Common myeloid progenitor, CD34-positive (primary cell): ENCODE measurements around the gene ADGRD1.

ENCODE experiments used
- CTCF ChIA-PET: fragments of 350-600 bp; sonication (Branson Sonifier 250); formaldehyde crosslinking; loops from one replicate; lab custom pipeline; 2021; ENCODE audit warnings: antibody characterized with exemption; lab: Charles Lee
- POLR2A ChIA-PET: fragments of 350-600 bp; sonication (Branson Sonifier 250); formaldehyde crosslinking; loops from one replicate; lab custom pipeline; 2021; ENCODE audit warnings: antibody characterized with exemption; lab: Charles Lee
- DNase-seq, 3 donors: peaks; one replicate each; pipeline versions ENCODE4 v3.0.0 to v3.0.0-alpha.2; 2013
- H3K27ac ChIP-seq, 2 experiments: 1 replicate in 1 of 2; 2 replicates in 1 of 2; pipeline ENCODE4 v1.7.0; 2013; ENCODE audit warnings: inconsistent platforms in 2 of 2, low read length in 2 of 2, mild to moderate bottlenecking in 2 of 2, low read depth in 1 of 2, moderate library complexity in 1 of 2; ENCODE audit not compliant: severe bottlenecking in 2 of 2, insufficient read depth in 1 of 2, poor library complexity in 1 of 2
- H3K27me3 ChIP-seq, 5 experiments: replicated peaks in 2 of 5; 1 replicate in 3 of 5; 2 replicates in 2 of 5; pipeline versions ENCODE4 v1.6.1 to v1.7.0; 2013; ENCODE audit warnings: low read length in 4 of 5, mild to moderate bottlenecking in 2 of 5, moderate library complexity in 2 of 5, inconsistent platforms in 1 of 5; ENCODE audit not compliant: insufficient read depth in 5 of 5, control insufficient read depth in 4 of 5
- H3K36me3 ChIP-seq, 4 experiments: 1 replicate in 2 of 4; 2 replicates in 2 of 4; pipeline versions ENCODE4 v1.6.1 to v1.7.0; 2013; ENCODE audit warnings: low read length in 3 of 4, control low read depth in 1 of 4, mild to moderate bottlenecking in 1 of 4; ENCODE audit not compliant: control insufficient read depth in 4 of 4, insufficient read depth in 4 of 4
- H3K4me1 ChIP-seq, 4 experiments: 1 replicate in 3 of 4; 2 replicates in 1 of 4; pipeline versions ENCODE4 v1.6.1 to v1.7.1; 2013; ENCODE audit warnings: low read length in 3 of 4, mild to moderate bottlenecking in 3 of 4, control low read depth in 1 of 4, inconsistent platforms in 1 of 4, moderate library complexity in 1 of 4; ENCODE audit not compliant: control insufficient read depth in 4 of 4, insufficient read depth in 4 of 4; ENCODE audit errors: control extremely low read depth in 1 of 4
- H3K4me3 ChIP-seq, 7 experiments: 1 replicate in 4 of 7; 2 replicates in 3 of 7; pipeline versions ENCODE4 v1.5.1 to v1.7.0; 2013; ENCODE audit warnings: mild to moderate bottlenecking in 7 of 7, low read length in 6 of 7, moderate library complexity in 6 of 7, inconsistent platforms in 2 of 7, low read depth in 2 of 7, control low read depth in 1 of 7; ENCODE audit not compliant: insufficient read depth in 4 of 7, control insufficient read depth in 1 of 7; ENCODE audit errors: extremely low read depth in 1 of 7
- H3K9me3 ChIP-seq, 5 experiments: 1 replicate in 4 of 5; 2 replicates in 1 of 5; pipeline versions ENCODE4 v1.6.1 to v1.7.1; 2013; ENCODE audit warnings: low read length in 4 of 5, mild to moderate bottlenecking in 2 of 5, inconsistent platforms in 1 of 5, low read depth in 1 of 5, moderate library complexity in 1 of 5; ENCODE audit not compliant: control insufficient read depth in 4 of 5, insufficient read depth in 2 of 5; ENCODE audit errors: control extremely low read depth in 1 of 5
- WGBS: methylation state at CpG from one replicate; pipeline ENCODE4 v1.1.5; 2013; ENCODE audit not compliant: insufficient coverage; 5-methylcytosine and 5-hydroxymethylcytosine counted together

ADGRD1 gene

DNA sequence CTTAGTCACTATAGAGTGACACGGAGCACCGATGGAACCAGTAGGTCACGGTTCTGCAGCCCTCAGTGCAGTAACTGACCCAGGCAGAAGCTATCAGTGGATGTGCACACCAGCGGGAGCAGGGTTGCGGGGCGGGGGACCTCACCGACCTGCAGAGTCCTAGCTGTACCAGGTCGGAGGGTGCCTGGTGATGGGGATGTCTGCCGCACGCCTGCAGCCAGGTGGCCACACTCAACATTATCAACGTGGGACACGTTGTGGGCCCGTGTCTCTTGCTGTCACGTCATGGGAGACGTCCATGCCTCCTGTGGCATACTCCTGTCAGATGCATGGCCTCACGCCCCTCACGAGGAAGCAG lies 55.2 kb downstream of the ADGRD1 start:
- 91% methylated on average over 15 of the region's 17 CpGs for WGBS
- DNase-seq: no peak
- CTCF ChIA-PET: no interaction called here

DNA sequence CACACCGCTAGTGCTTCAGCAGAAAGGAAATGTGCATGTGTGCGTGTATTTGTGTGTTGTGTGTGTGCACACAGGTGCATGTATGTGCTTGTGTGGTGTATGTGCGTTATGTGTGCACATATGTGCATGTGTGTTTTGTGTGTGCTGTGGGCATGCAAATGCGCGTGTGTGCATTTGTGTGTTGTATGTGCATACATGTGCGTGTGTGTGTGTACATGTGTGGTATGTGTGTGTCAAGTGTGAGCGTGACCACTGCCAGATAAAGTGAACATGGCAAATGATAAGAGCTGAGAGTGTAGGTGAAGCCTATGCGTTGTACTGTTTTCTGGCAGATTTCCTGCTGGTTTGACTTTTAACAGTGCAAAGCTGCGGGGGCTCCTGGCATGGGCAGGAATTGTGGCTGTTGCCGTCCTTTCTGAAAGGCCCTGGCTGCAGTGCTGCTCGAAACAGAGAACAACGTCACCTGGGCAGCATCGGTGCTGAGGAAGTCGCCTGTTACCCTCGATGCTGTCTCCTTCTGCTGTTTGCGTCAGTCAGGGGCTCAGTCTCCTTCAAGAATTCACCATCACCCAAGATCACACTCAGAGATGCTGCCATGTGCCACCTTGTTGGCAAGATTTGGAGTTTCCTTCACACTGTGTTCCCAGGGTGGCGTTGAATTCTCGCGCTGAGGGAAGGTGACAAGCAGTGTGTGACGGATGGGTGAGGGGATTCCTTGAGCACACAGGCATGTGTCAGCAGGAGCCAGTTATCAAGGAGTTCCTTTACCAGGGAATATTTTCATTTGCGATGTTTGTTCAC lies 56.1 kb downstream of the ADGRD1 start:
- Histone ChIP-seq H3K4me3 (no peak overlapping the region), H3K4me1 (no peaks in the 10 kb centered on the region), H3K9me3 (no peaks in the 10 kb centered on the region), H3K27me3 (peaks cover 0 to 44% (median 3%) of the 10 kb centered on the region in 5 experiments), H3K36me3 (no peaks in the 10 kb centered on the region), H3K27ac (no peak overlapping the region)
- ChIA-PET POLR2A (no interaction called here), CTCF (interaction anchor here (0.6 kb wide), 1 partner anchor 33 kb away, joined by 3 read pairs; no protein-coding TSS in a partner anchor)
- no peak for DNase-seq
- 83% methylated on average over 21 of the region's 21 CpGs for WGBS

More for the DNA sequence above, 55.2 kb downstream of the ADGRD1 start:
- Histone ChIP-seq H3K27ac (no peak overlapping the region), H3K36me3 (no peaks in the 10 kb centered on the region), H3K27me3 (peaks cover 0 to 44% (median 2%) of the 10 kb centered on the region in 5 experiments), H3K9me3 (no peaks in the 10 kb centered on the region), H3K4me1 (no peaks in the 10 kb centered on the region), H3K4me3 (no peak overlapping the region)
- POLR2A ChIA-PET: no interaction called here

- no peak overlapping the region for H3K4me3 ChIP-seq
- ChIA-PET POLR2A (no interaction called here), CTCF (interaction anchor here (0.6 kb wide), 1 partner anchor 32 kb away, joined by 3 read pairs; no protein-coding TSS in a partner anchor)
- H3K27ac ChIP-seq: no peak overlapping the region
- peaks cover 0 to 36% (median 3%) of the 10 kb centered on the region in 5 experiments for H3K27me3 ChIP-seq
- no peaks in the 10 kb centered on the region for H3K4me1 ChIP-seq
- H3K9me3 ChIP-seq: no peaks in the 10 kb centered on the region
- WGBS: 89% methylated on average over 16 of the region's 18 CpGs
- no peaks in the 10 kb centered on the region for H3K36me3 ChIP-seq
- no peak for DNase-seq
Observed at GRCh38 chr12:131010396-131011131, 56.9 kb downstream of the ADGRD1 start.

DNA sequence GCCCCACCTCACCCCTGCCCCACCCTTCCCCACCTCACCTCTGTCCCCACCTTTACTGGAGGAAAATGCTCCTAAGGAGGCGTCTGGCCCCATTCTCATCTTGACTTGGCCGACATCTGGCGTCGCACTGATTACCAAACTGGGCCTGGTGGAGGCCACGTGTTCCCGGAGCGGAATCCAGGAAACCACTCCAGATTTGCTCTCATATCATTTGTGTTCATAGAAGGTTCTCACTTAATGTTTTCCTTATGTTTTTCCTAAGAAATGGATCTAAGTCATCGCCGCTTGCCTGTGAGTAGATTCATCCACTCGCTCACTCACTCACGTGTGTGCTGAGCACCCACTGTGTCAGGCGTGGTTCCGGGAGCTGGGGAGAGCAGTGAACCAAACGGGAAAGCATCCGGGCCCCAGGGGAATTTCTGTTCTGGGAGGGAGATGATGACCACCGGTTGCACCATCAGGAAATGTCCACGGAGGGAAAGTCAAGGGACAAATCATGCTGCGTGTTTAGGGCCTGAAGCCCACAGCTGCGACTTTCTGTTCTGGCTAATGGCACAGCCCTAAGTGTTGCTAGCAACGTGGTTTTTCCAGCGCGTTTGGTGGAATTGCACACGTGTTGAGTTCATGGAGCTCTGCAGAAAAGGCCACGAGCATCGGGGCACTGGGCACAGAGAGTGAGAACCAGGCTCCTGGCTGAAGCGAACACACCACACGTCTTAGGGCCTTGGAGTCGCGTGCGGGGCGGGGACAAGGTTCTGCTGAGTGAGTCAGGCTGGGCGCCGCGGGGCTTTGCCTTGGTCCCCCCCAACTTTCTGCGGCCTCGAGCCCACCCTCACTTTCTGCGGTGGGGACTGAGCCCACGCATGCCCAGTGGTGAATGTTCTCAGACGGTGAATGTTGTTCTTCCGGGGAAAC lies 57.7 kb downstream of the ADGRD1 start:
- no peak for DNase-seq
- WGBS: 94% methylated on average over 38 of the region's 40 CpGs
- no peaks in the 10 kb centered on the region for H3K4me1 ChIP-seq
- ChIA-PET POLR2A (interaction anchor here (0.6 kb wide), 1 partner anchor 7 kb away, joined by 4 read pairs; no protein-coding TSS in a partner anchor), CTCF (no interaction called here)
- no peaks in the 10 kb centered on the region for H3K36me3 ChIP-seq
- no peak overlapping the region for H3K27ac ChIP-seq
- H3K27me3 ChIP-seq: peaks cover 0 to 28% (median 3%) of the 10 kb centered on the region in 5 experiments
- H3K9me3 ChIP-seq: no peaks in the 10 kb centered on the region
- no peak overlapping the region for H3K4me3 ChIP-seq

DNA sequence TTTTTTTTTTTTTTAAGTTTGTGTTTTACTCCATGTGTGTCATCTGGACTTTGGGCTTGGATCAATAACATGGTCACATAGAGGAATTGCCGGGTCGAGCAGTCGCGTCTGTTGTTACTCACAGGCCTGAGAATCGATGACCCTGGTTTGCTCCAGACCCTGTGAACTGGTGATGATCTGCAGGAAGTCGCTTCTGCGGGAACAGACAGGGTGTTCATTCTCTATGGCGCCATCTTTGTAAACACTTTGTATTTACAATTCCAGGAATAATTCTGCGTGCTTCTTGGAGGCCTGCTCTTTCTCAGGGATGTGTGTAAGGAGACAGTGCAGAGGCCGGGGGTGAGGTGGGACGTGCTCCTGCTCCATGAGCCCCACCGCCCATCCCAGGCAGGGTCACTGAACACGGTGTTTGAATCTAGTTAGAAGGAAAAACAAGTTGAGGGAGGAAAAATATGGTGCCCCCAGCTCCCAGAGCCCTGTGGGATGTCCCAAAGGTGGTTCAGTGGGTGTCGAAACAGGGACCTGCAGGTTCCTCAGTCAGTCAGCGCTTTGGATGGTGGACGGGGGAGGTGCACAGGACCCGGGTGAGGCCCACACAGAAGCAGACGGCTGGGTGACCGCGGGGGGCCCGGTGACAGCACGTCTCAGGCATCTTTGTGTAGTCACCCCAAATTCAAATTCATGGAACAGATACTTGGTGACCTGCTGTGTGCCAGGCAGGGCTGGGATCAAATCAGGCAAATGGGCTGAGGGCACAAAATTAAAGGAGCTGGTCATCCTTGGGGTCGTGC lies 58.8 kb downstream of the ADGRD1 start:
- no peaks in the 10 kb centered on the region for H3K4me1 ChIP-seq
- no peak overlapping the region for H3K27ac ChIP-seq
- peaks cover 0 to 30% (median 5%) of the 10 kb centered on the region in 5 experiments for H3K27me3 ChIP-seq
- H3K36me3 ChIP-seq: no peaks in the 10 kb centered on the region
- 96% methylated on average over 18 of the region's 23 CpGs for WGBS
- CTCF ChIA-PET: interaction anchor here (0.9 kb wide), 1 partner anchor 10 kb away, joined by 3 read pairs; no protein-coding TSS in a partner anchor
- no peaks in the 10 kb centered on the region for H3K9me3 ChIP-seq
- POLR2A ChIA-PET: interaction anchor here (0.6 kb wide), 1 partner anchor 8 kb away, joined by 4 read pairs; no protein-coding TSS in a partner anchor
- no peak for DNase-seq
- H3K4me3 ChIP-seq: no peak overlapping the region

- DNase-seq: no peak
- ChIA-PET POLR2A (no interaction called here), CTCF (interaction anchor here (0.9 kb wide), 1 partner anchor 11 kb away, joined by 3 read pairs; no protein-coding TSS in a partner anchor)
- no peak overlapping the region for H3K27ac ChIP-seq
- 90% methylated on average over 5 of the region's 7 CpGs for WGBS
- no peaks in the 10 kb centered on the region for H3K36me3 ChIP-seq
- no peaks in the 10 kb centered on the region for H3K9me3 ChIP-seq
- H3K27me3 ChIP-seq: peaks cover 0 to 34% (median 6%) of the 10 kb centered on the region in 5 experiments
- H3K4me1 ChIP-seq: no peaks in the 10 kb centered on the region
- H3K4me3 ChIP-seq: no peak overlapping the region
Observed at GRCh38 chr12:131013118-131013517, 59.4 kb downstream of the ADGRD1 start.
